Tibial artery (tissue), 4 donors: Measurements from ENCODE around the gene MAPK4.

Experiments used
- DNase-seq, 2 donors: peaks; one replicate each; pipeline ENCODE4 v3.0.0-alpha.2; 2019
- H3K27ac ChIP-seq, 2 donors: fragments of 200-600 bp; sonication (generic) in 1 of 2; 1 replicate in 1 of 2; 2 replicates in 1 of 2; pipeline ENCODE4 v1.5.1; 2018 to 2019; ENCODE audit warnings: mild to moderate bottlenecking in 1 of 2
- H3K27me3 ChIP-seq, 2 donors: fragments of 200-600 bp; sonication (generic) in 1 of 2; one replicate each; pipeline versions ENCODE4 v1.5.1 to v1.6.0; 2016 to 2019
- H3K36me3 ChIP-seq, 3 donors: fragments of 200-600 bp; sonication (generic) in 2 of 3; one replicate each; pipeline ENCODE4 v1.5.1; 2016 to 2019; ENCODE audit warnings: mild to moderate bottlenecking in 2 of 3
- H3K4me1 ChIP-seq, 4 donors: fragments of 200-600 bp; sonication (generic) in 2 of 4; 1 replicate in 3 of 4; 2 replicates in 1 of 4; pipeline ENCODE4 v1.5.1; 2016 to 2019
- H3K4me3 ChIP-seq, 2 donors: fragments of 200-600 bp; sonication (generic) in 1 of 2; 1 replicate in 1 of 2; 2 replicates in 1 of 2; pipeline ENCODE4 v1.5.1; 2018 to 2019; ENCODE audit warnings: mild to moderate bottlenecking in 2 of 2
- H3K9me3 ChIP-seq, 3 donors: fragments of 200-600 bp; sonication (generic) in 1 of 3; one replicate each; pipeline ENCODE4 v1.5.1; 2016 to 2019
- CTCF ChIP-seq, 2 experiments: fragments of 200-600 bp in 1 of 2; fragments of 450-650 bp in 1 of 2; IDR thresholded peaks; one replicate each; pipeline ENCODE4 v1.5.1; 2017 to 2019; ENCODE audit warnings: antibody characterized with exemption in 2 of 2, mild to moderate bottlenecking in 1 of 2, moderate library complexity in 1 of 2
- intact Hi-C: fragments of 100-400 bp; cut with DNase I; formaldehyde crosslinking; loops from one replicate; pipeline ENCODE4 v1.15.0; 2023; ENCODE audit warnings: low total_unique reads

Gene MAPK4

GRCh38 chr18:50696929-50697328 is 137.0 kb downstream of the MAPK4 start:
- intact Hi-C loops: no loop called here
- Histone ChIP-seq H3K9me3 (no peaks in the 10 kb centered on the region), H3K4me1 (no peaks in the 10 kb centered on the region), H3K4me3 (no peak overlapping the region), H3K27ac (no peak overlapping the region), H3K36me3 (no peaks in the 10 kb centered on the region), H3K27me3 (no peaks in the 10 kb centered on the region)
- no peak for DNase-seq
- TF ChIP-seq CTCF (IDR thresholded peaks at IDR 0.05): no peak

- Histone ChIP-seq H3K4me3 (no peak overlapping the region), H3K4me1 (no peaks in the 10 kb centered on the region)
- intact Hi-C loops: no loop called here
These were observed 137.6 kb downstream of the MAPK4 start for GRCh38 chr18:50697509-50697908.

DNA sequence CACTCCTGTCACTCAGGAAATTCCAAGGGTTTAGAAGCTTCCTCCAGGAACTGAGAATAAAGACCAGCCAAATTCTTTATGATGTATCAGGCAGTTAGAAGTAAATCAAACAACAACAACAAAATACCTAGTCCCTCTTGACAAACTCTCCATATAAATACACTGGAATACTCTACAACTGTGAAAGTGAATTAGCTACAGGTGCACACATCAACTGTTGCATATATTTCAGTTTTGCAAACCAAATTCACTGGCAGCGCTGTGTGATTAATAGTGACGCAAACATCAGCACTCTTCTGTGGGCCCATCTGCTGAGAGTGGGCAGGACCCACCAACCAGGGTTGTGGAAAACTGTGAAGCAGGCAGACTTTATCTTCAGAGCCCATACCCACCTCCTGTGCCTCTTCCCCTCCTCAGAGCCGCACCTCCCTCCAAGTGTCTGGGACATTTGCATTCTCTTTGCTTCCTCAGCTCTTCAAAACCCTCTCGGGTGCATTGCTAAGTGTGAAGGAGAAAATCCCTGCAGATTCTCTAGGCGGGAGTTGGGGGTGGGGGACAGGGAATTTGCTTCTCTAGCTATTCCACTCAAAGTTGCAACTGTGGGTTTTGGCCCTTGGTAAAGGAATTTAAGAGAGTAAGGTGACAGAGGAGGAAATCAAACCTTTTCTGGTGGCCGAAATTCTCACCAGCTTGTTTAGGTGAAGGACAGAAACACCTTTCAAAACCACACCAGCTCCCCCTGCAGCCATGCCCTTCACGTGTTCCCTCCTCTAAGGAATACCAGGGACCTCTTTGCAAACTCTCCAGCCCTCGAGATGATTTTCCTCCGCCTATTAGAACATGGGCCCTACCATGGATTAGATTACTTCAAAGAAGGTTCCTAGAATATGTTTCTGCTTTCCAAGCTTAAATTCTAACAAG is 140.6 kb downstream of the MAPK4 start:
- H3K9me3 ChIP-seq: no peaks in the 10 kb centered on the region
- no peak overlapping the region for H3K4me3 ChIP-seq
- no peaks in the 10 kb centered on the region for H3K27me3 ChIP-seq
- TF ChIP-seq CTCF (IDR thresholded peaks at IDR 0.05): no peak
- peak in 1 of 2 donors; percentile 31 for DNase-seq
- intact Hi-C loops: no loop called here
- H3K4me1 ChIP-seq: no peaks in the 10 kb centered on the region
- H3K36me3 ChIP-seq: no peaks in the 10 kb centered on the region
- no peak overlapping the region for H3K27ac ChIP-seq

More at GRCh38 chr18:50697509-50697908, 137.6 kb downstream of the MAPK4 start:
- Histone ChIP-seq H3K36me3 (no peaks in the 10 kb centered on the region), H3K9me3 (no peaks in the 10 kb centered on the region), H3K27ac (no peak overlapping the region), H3K27me3 (no peaks in the 10 kb centered on the region)
- TF ChIP-seq CTCF (IDR thresholded peaks at IDR 0.05): no peak
- peak in 1 of 2 donors; percentile 25 for DNase-seq

- no peak for TF ChIP-seq CTCF (IDR thresholded peaks at IDR 0.05)
- intact Hi-C loops: no loop called here
- Histone ChIP-seq H3K9me3 (no peaks in the 10 kb centered on the region), H3K36me3 (no peaks in the 10 kb centered on the region), H3K27ac (no peak overlapping the region), H3K4me1 (peaks cover 0 to 19% (median 3%) of the 10 kb centered on the region in 4 donors), H3K27me3 (no peaks in the 10 kb centered on the region), H3K4me3 (no peak overlapping the region)
- DNase-seq: peak in 1 of 2 donors; percentile 23
These were observed 144.6 kb downstream of the MAPK4 start for GRCh38 chr18:50704357-50704940.

- Histone ChIP-seq H3K36me3 (no peaks in the 10 kb centered on the region), H3K27me3 (no peaks in the 10 kb centered on the region), H3K9me3 (no peaks in the 10 kb centered on the region), H3K4me3 (no peak overlapping the region), H3K4me1 (peaks cover 0 to 19% (median 3%) of the 10 kb centered on the region in 4 donors), H3K27ac (no peak overlapping the region)
- DNase-seq: no peak
- intact Hi-C loops: no loop called here
- no peak for TF ChIP-seq CTCF (IDR thresholded peaks at IDR 0.05)
These were observed 146.3 kb downstream of the MAPK4 start for GRCh38 chr18:50706199-50706598.
